K562 (cell line): ENCODE data around the gene DNAJB13. TPM values are rescaled to one million over a fixed set of nuclear protein-coding genes. Genes with fewer than 3 reads are reported as not detected.
A peak's percentile ranks its signal among the peaks of the same experiment; 100 is the strongest.

Experiments
- FOXK2 ChIP-seq, 2 experiments: fragments of 450-650 bp; IDR thresholded peaks in 1 of 2; conservative IDR thresholded peaks in 1 of 2; 2 replicates each; pipeline ENCODE4 v1.6.1; 2016; ENCODE audit warnings: low read depth in 2 of 2, mild to moderate bottlenecking in 1 of 2
- IRF9 ChIP-seq: fragments of 450-650 bp; IDR thresholded peaks from 2 replicates; pipeline ENCODE4 v1.6.1; 2016; ENCODE audit warnings: missing biosample characterization, missing genetic modification characterization
- LEF1 ChIP-seq: fragments of 450-650 bp; IDR thresholded peaks from 2 replicates; pipeline ENCODE4 v1.6.1; 2016; ENCODE audit warnings: mild to moderate bottlenecking
- POLR2AphosphoS5 ChIP-seq: IDR thresholded peaks from 2 replicates; pipeline ENCODE4 v1.6.1; 2011; ENCODE audit warnings: mild to moderate bottlenecking, low read depth, low read length, moderate library complexity; ENCODE audit not compliant: control insufficient read depth, insufficient read depth
- RNF2 ChIP-seq: sonication (generic); IDR thresholded peaks from 2 replicates; pipeline ENCODE4 v1.6.1; 2016
- STAT6 ChIP-seq: sonication (generic); formaldehyde crosslinking; IDR thresholded peaks from 2 replicates; pipeline ENCODE4 v1.8.1; 2023; ENCODE audit warnings: mild to moderate bottlenecking, missing genetic modification reagents
- TRIM28 ChIP-seq: fragments of 450-650 bp; IDR thresholded peaks from 2 replicates; pipeline ENCODE4 v1.6.1; 2017
- VEZF1 ChIP-seq: fragments of 200-800 bp; sonication (Bioruptor generic); IDR thresholded peaks from 2 replicates; pipeline ENCODE4 v1.6.1; 2017; ENCODE audit warnings: missing genetic modification characterization, missing compliant biosample characterization
- ZBTB8A ChIP-seq: fragments of 450-650 bp; IDR thresholded peaks from 2 replicates; pipeline ENCODE4 v1.6.1; 2018; ENCODE audit warnings: mild to moderate bottlenecking, moderate library complexity; ENCODE audit not compliant: partially characterized antibody
- ZNF175 ChIP-seq: fragments of 200-800 bp; sonication (Bioruptor generic); IDR thresholded peaks from 2 replicates; pipeline ENCODE4 v1.6.1; 2016; ENCODE audit warnings: low read depth, mild to moderate bottlenecking, missing genetic modification characterization, missing compliant biosample characterization
- ZNF239 ChIP-seq: fragments of 250-450 bp; sonication (Bioruptor Pico); IDR thresholded peaks from 2 replicates; pipeline ENCODE4 v1.4.0; 2020; ENCODE audit warnings: mild to moderate bottlenecking
- ZNF311 ChIP-seq: fragments of 250-450 bp; sonication (Bioruptor Pico); IDR thresholded peaks from 2 replicates; pipeline ENCODE4 v1.4.0; 2020; ENCODE audit warnings: mild to moderate bottlenecking, moderate library complexity
- ZNF609 ChIP-seq: sonication (generic); formaldehyde crosslinking; IDR thresholded peaks from 2 replicates; pipeline ENCODE4 v1.8.1; 2023; ENCODE audit warnings: missing genetic modification reagents, mild to moderate bottlenecking, borderline replicate concordance
- polyA plus RNA-seq, 8 experiments: library from polyadenylated mRNA; depleted of rRNA in 4 of 8; stranded (reverse) in 5 of 8; unstranded in 3 of 8; fragments of >200 nt; fragmentation: Nextera tagmentation in 2 of 8; fragmentation: Illumina TruSeq in 1 of 8; extraction: Ambion mirVana in 2 of 8; extraction: Trizol in 1 of 8; gene quantifications; 2 replicates each; pipeline versions ENCODE4 v1.2.1 to v1.2.3, GENCODE V29; 2011 to 2014; ENCODE audit warnings: inconsistent platforms in 1 of 8, missing spikeins in 1 of 8
- total RNA-seq, 7 experiments: library from RNA; depleted of rRNA in 6 of 7; stranded (reverse); fragments of >200 nt in 6 of 7; fragmentation: Illumina TruSeq in 2 of 7; extraction: Trizol in 2 of 7; gene quantifications; 2 replicates each; pipeline versions ENCODE4 v1.2.1 to v1.2.3, GENCODE V29; 2011 to 2021; ENCODE audit warnings: low replicate concordance in 1 of 7

DNAJB13 gene
- total and polyA plus RNA-seq, 9 of the 15 experiments (the other 6 are each of a cell fraction or from before 2014, with no cell fraction given): 0.14 TPM; not detected in 8

- TF ChIP-seq ZNF609 (CRISPR knock-in tag): peak; percentile 96; the same call in 1 of the 2 replicates
- no peak for TF ChIP-seq STAT6 (CRISPR knock-in tag)
- TF ChIP-seq IRF9 (tag): 0 out of 2 replicates have a peak, but pooled peaks have one; percentile 47
- TF ChIP-seq ZNF311: peak; percentile 83
- TF ChIP-seq TRIM28: peak; percentile 81; the same call in 1 of the 2 replicates
- peak; percentile 49 to 75; a peak in 3 of 4 replicates for TF ChIP-seq FOXK2 (conservative IDR thresholded peaks at IDR 0.05 in 1 of 2, IDR thresholded peaks at IDR 0.05 in 1 of 2; ENCODE audit: low read depth in 2 of 2)
- TF ChIP-seq VEZF1: peak; percentile 49; the same call in 1 of the 2 replicates
- TF ChIP-seq ZBTB8A: no peak
- peak; percentile 60 for TF ChIP-seq ZNF239 (CRISPR knock-in tag)
- peak; percentile 93 for TF ChIP-seq ZNF175 (CRISPR knock-in tag)
- peak; percentile 98 for TF ChIP-seq POLR2AphosphoS5
- peak; percentile 98 for TF ChIP-seq RNF2
- peak; percentile 90 for TF ChIP-seq LEF1
Observed at GRCh38 chr11:74011360-74012073, 60.7 kb downstream of the DNAJB13 start (continued).
